ENCODE results near the gene PDLIM5. TPM values are rescaled to one million over a fixed set of nuclear protein-coding genes. Genes with fewer than 3 reads are reported as not detected.

PDLIM5 gene
- polyA plus RNA-seq, 1 donor (not counting 4 experiments of a cell fraction or from before 2014, with no cell fraction given) = 112 TPM

DNA sequence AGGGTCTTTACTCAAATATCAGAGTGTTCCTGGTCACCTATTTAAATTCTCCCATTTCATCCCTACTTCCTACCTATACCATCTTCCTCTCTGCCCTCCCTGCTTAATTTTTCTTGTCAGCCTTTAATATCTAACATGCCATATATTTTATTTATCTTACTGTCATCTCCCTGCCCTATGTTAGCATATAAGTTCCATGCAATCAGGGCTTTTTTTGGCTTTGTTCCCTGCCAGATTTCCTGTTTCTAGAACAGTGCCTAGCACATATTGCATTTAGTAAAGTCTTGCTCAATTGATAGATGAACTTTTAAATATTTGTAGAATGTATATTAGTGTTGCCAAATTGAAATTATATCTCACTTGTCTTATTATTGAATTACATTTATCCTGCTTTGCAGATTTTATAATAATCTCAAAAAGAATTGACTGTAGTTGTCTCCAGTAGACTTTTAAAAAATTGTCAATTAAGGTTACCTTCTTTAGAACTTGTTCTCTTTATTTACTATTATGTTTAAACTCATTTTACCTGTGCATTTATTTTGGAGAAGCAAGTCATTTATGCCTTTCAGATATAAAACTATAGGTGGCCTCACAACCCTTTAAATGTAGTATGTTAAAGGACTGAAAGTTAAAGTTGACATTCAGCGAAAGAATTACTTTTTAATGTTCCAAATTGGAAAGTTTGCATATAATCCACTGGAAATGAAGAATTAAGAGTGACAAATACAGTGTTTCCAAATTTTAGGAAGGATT lies 197.8 kb downstream of the PDLIM5 start:
- Histone ChIP-seq H3K4me2 (ENCODE audit: control insufficient read depth, extremely low read depth, insufficient read depth, low read depth, low read length) (no peak overlapping the region), H3K9me1 (ENCODE audit: control insufficient read depth, extremely low read depth, insufficient read depth, low read length) (no peaks in the 10 kb centered on the region), H2AFZ (ENCODE audit: control insufficient read depth, low read length) (no peak overlapping the region), H3K9me3 (ENCODE audit: control insufficient read depth, low read depth, low read length) (no peaks in the 10 kb centered on the region), H3K4me1 (ENCODE audit: control insufficient read depth, extremely low read depth, insufficient read depth, low read length) (no peaks in the 10 kb centered on the region), H3K79me2 (ENCODE audit: control insufficient read depth, insufficient read depth, low read length) (no peaks in the 10 kb centered on the region), H4K20me1 (ENCODE audit: control insufficient read depth, extremely low read depth, insufficient read depth, low read length) (no peaks in the 10 kb centered on the region), H3K36me3 (ENCODE audit: control insufficient read depth in 2 of 2, extremely low read depth in 1 of 2, insufficient read depth in 2 of 2, low read length in 2 of 2) (peaks cover 6 to 10% of the 10 kb centered on the region in 2 experiments), H3K27ac (ENCODE audit: control insufficient read depth, insufficient read depth, low read length) (no peak overlapping the region), H3K4me3 (ENCODE audit: control insufficient read depth in 2 of 3, extremely low read depth in 1 of 3, insufficient read depth in 2 of 3, low read depth in 1 of 3, low read length in 3 of 3) (no peak overlapping the region), H3K9ac (ENCODE audit: control insufficient read depth, extremely low read depth, insufficient read depth, low read length) (no peak overlapping the region), H3K27me3 (ENCODE audit: control insufficient read depth, extremely low read depth, insufficient read depth, low read length) (no peaks in the 10 kb centered on the region)
- DNase-seq (ENCODE audit: low read depth, low spot score) = no peak
- dilution Hi-C loops (cut with MboI; ENCODE audit: extremely low pct_ligation_motif_present, low sequenced_read_pairs) = no loop called here
- TF ChIP-seq, protein P1, sequence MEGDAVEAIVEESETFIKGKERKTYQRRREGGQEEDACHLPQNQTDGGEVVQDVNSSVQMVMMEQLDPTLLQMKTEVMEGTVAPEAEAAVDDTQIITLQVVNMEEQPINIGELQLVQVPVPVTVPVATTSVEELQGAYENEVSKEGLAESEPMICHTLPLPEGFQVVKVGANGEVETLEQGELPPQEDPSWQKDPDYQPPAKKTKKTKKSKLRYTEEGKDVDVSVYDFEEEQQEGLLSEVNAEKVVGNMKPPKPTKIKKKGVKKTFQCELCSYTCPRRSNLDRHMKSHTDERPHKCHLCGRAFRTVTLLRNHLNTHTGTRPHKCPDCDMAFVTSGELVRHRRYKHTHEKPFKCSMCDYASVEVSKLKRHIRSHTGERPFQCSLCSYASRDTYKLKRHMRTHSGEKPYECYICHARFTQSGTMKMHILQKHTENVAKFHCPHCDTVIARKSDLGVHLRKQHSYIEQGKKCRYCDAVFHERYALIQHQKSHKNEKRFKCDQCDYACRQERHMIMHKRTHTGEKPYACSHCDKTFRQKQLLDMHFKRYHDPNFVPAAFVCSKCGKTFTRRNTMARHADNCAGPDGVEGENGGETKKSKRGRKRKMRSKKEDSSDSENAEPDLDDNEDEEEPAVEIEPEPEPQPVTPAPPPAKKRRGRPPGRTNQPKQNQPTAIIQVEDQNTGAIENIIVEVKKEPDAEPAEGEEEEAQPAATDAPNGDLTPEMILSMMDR (optimal IDR thresholded peaks at IDR 0.05 in 1 of 3, IDR thresholded peaks at IDR 0.05 in 1 of 3, conservative IDR thresholded peaks at IDR 0.05 in 1 of 3; ENCODE audit: extremely low read depth in 1 of 3, insufficient read depth in 2 of 3, low read length in 3 of 3) = no peak
- TF ChIP-seq EZH2 (IDR thresholded peaks at IDR 0.05; ENCODE audit: low read length) = no peak
- no peak for FAIRE-seq

DNA sequence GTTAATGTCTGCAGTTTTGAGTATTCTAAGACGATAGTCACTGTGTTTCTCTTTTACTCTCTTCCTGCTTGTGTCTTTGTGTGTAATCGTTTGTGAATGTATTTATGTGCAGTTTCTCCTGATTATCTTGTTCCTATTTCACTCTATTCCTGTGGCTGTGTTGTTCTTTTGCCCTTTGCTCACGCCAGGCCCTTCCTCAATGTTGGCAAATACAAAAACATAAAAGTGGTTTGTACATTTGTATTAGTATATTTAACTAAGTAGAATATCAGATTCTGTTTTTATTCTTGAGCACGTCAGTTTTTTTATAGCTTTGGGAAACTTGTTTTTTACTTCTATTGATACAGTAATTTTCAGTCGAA lies 198.4 kb downstream of the PDLIM5 start:
- H3K4me1 ChIP-seq (ENCODE audit: control insufficient read depth, extremely low read depth, insufficient read depth, low read length) = no peaks in the 10 kb centered on the region
- H3K4me3 ChIP-seq (ENCODE audit: control insufficient read depth in 2 of 3, extremely low read depth in 1 of 3, insufficient read depth in 2 of 3, low read depth in 1 of 3, low read length in 3 of 3) = no peak overlapping the region
- H3K36me3 ChIP-seq (ENCODE audit: control insufficient read depth in 2 of 2, extremely low read depth in 1 of 2, insufficient read depth in 2 of 2, low read length in 2 of 2) = peaks cover 6 to 10% of the 10 kb centered on the region in 2 experiments
- no peak overlapping the region for H3K27ac ChIP-seq (ENCODE audit: control insufficient read depth, insufficient read depth, low read length)
- no peak overlapping the region for H3K4me2 ChIP-seq (ENCODE audit: control insufficient read depth, extremely low read depth, insufficient read depth, low read depth, low read length)
- no peaks in the 10 kb centered on the region for H3K27me3 ChIP-seq (ENCODE audit: control insufficient read depth, extremely low read depth, insufficient read depth, low read length)
- H3K9ac ChIP-seq (ENCODE audit: control insufficient read depth, extremely low read depth, insufficient read depth, low read length) = no peak overlapping the region
- TF ChIP-seq, protein P1 (optimal IDR thresholded peaks at IDR 0.05 in 1 of 3, IDR thresholded peaks at IDR 0.05 in 1 of 3, conservative IDR thresholded peaks at IDR 0.05 in 1 of 3; ENCODE audit: extremely low read depth in 1 of 3, insufficient read depth in 2 of 3, low read length in 3 of 3) = no peak
- TF ChIP-seq EZH2 (IDR thresholded peaks at IDR 0.05; ENCODE audit: low read length) = no peak
- DNase-seq (ENCODE audit: low read depth, low spot score) (no peak), FAIRE-seq (no peak)
- no peaks in the 10 kb centered on the region for H3K79me2 ChIP-seq (ENCODE audit: control insufficient read depth, insufficient read depth, low read length)
- no peaks in the 10 kb centered on the region for H3K9me3 ChIP-seq (ENCODE audit: control insufficient read depth, low read depth, low read length)
- dilution Hi-C loops (cut with MboI; ENCODE audit: extremely low pct_ligation_motif_present, low sequenced_read_pairs) = no loop called here
- H2AFZ ChIP-seq (ENCODE audit: control insufficient read depth, low read length) = no peak overlapping the region
- H4K20me1 ChIP-seq (ENCODE audit: control insufficient read depth, extremely low read depth, insufficient read depth, low read length) = no peaks in the 10 kb centered on the region
- H3K9me1 ChIP-seq (ENCODE audit: control insufficient read depth, extremely low read depth, insufficient read depth, low read length) = no peaks in the 10 kb centered on the region
